Esophagus muscularis mucosa (tissue), 4 donors: ENCODE measurements around the gene TTLL1. TPM values are rescaled to one million over a fixed set of nuclear protein-coding genes. Genes with fewer than 3 reads are reported as not detected.

Source experiments
- DNase-seq: peaks from one replicate; pipeline ENCODE4 v3.0.0-alpha.2; 2017; ENCODE audit errors: extremely low spot score
- H3K27ac ChIP-seq, 4 donors: fragments of 200-600 bp; sonication (generic); replicated peaks in 1 of 4; 1 replicate in 3 of 4; 2 replicates in 1 of 4; pipeline ENCODE4 v1.5.1; 2016 to 2019; ENCODE audit warnings: mild to moderate bottlenecking in 1 of 4
- H3K27me3 ChIP-seq, 4 donors: fragments of 200-600 bp; sonication (generic); one replicate each; pipeline versions ENCODE4 v1.5.1 to v1.6.0; 2016 to 2019
- H3K36me3 ChIP-seq, 4 donors: fragments of 200-600 bp; sonication (generic); one replicate each; pipeline ENCODE4 v1.5.1; 2016 to 2019
- H3K4me1 ChIP-seq, 4 donors: fragments of 200-600 bp; sonication (generic); one replicate each; pipeline ENCODE4 v1.5.1; 2016 to 2019
- H3K4me3 ChIP-seq, 4 donors: fragments of 200-600 bp; sonication (generic); 1 replicate in 2 of 4; 2 replicates in 2 of 4; pipeline ENCODE4 v1.5.1; 2016 to 2019; ENCODE audit warnings: mild to moderate bottlenecking in 4 of 4, moderate library complexity in 1 of 4
- H3K9me3 ChIP-seq, 4 donors: fragments of 200-600 bp; sonication (generic); 1 replicate in 3 of 4; 2 replicates in 1 of 4; pipeline ENCODE4 v1.5.1; 2016 to 2019
- CTCF ChIP-seq, 3 experiments: fragments of 200-600 bp in 2 of 3; fragments of 450-650 bp in 1 of 3; sonication (generic) in 2 of 3; IDR thresholded peaks; one replicate each; pipeline ENCODE4 v1.5.1; 2017 to 2019; ENCODE audit warnings: antibody characterized with exemption in 3 of 3, mild to moderate bottlenecking in 2 of 3, moderate library complexity in 1 of 3
- EP300 ChIP-seq: sonication (generic); formaldehyde crosslinking; IDR thresholded peaks from one replicate; pipeline ENCODE4 v1.6.1; 2017; ENCODE audit warnings: antibody characterized with exemption
- POLR2A ChIP-seq: fragments of 450-650 bp; IDR thresholded peaks from one replicate; pipeline ENCODE4 v1.6.1; 2017; ENCODE audit warnings: antibody characterized with exemption, moderate library complexity, mild to moderate bottlenecking, low read depth
- POLR2AphosphoS5 ChIP-seq, 2 donors: sonication (generic); formaldehyde crosslinking; IDR thresholded peaks; one replicate each; pipeline ENCODE4 v1.6.1; 2017; ENCODE audit warnings: antibody characterized with exemption in 2 of 2
- WGBS: methylation state at CpG from one replicate; pipeline ENCODE4 v1.1.5; 2018; 5-methylcytosine and 5-hydroxymethylcytosine counted together
- intact Hi-C: fragments of 100-400 bp; cut with DNase I; formaldehyde crosslinking; loops from one replicate; pipeline ENCODE4 v1.15.1; 2023
- total RNA-seq, 4 donors: library from RNA; depleted of rRNA; stranded (reverse); fragments of >200 nt; gene quantifications; one replicate each; pipeline versions ENCODE4 v1.1.0 to v1.2.1, GENCODE V29; 2016

TTLL1 gene
- total RNA-seq, 4 donors from 2014 or later, result 2.8 to 7.3 (median 4.1) TPM

GRCh38 chr22:43085658-43086606 lies 3.3 kb downstream of the TTLL1 start:
- H3K36me3 ChIP-seq, result peaks cover 0 to 6% (median 0%) of the 10 kb centered on the region in 4 donors
- TF ChIP-seq POLR2AphosphoS5 (IDR thresholded peaks at IDR 0.05), result no peak
- no peak for TF ChIP-seq CTCF (IDR thresholded peaks at IDR 0.05)
- no peak for TF ChIP-seq EP300
- TF ChIP-seq POLR2A, result no peak
- no peaks in the 10 kb centered on the region for H3K27me3 ChIP-seq
- 86% methylated on average over 19 of the region's 19 CpGs for WGBS
- intact Hi-C loops, result no loop called here
- H3K4me1 ChIP-seq, result peaks cover 12 to 16% (median 15%) of the 10 kb centered on the region in 4 donors
- H3K9me3 ChIP-seq, result no peaks in the 10 kb centered on the region
- no peak overlapping the region for H3K27ac ChIP-seq
- H3K4me3 ChIP-seq, result no peak overlapping the region
- DNase-seq, result no peak

DNA sequence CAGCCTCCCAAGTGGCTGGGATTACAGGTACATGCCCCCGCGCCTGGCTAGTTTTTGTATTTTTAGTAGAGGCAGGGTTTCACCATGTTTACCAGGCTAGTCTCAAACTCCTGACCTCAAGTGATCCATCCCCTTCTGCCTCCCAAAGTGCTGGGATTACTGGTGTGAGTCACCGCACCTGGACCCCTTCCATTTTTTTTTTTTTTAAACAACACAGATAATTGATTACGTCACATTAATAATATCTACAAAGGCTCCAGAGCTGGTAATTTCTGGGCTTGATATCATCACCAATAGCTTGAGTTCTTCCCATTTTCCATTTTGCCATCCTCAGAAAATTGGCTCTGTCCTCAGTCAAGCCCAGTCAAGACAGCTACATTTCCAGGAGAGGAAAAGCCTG lies 7.2 kb downstream of the TTLL1 start:
- no peaks in the 10 kb centered on the region for H3K4me1 ChIP-seq
- DNase-seq, result no peak
- WGBS, result 97% methylated on average over 4 of the region's 4 CpGs
- no peak overlapping the region for H3K27ac ChIP-seq
- H3K9me3 ChIP-seq, result no peaks in the 10 kb centered on the region
- peaks cover 0 to 9% (median 2%) of the 10 kb centered on the region in 4 donors for H3K36me3 ChIP-seq
- no peaks in the 10 kb centered on the region for H3K27me3 ChIP-seq
- intact Hi-C loops, result no loop called here
- TF ChIP-seq POLR2A (no peak), EP300 (no peak), CTCF (IDR thresholded peaks at IDR 0.05) (no peak), POLR2AphosphoS5 (IDR thresholded peaks at IDR 0.05) (no peak)
- H3K4me3 ChIP-seq, result no peak overlapping the region

GRCh38 chr22:43080616-43081015 lies 8.6 kb downstream of the TTLL1 start:
- 86% methylated on average over 2 of the region's 2 CpGs for WGBS
- intact Hi-C loops, result no loop called here
- TF ChIP-seq CTCF (IDR thresholded peaks at IDR 0.05), result no peak
- TF ChIP-seq POLR2AphosphoS5 (IDR thresholded peaks at IDR 0.05), result no peak
- TF ChIP-seq EP300, result no peak
- TF ChIP-seq POLR2A, result no peak
- H3K4me1 ChIP-seq, result no peaks in the 10 kb centered on the region
- no peaks in the 10 kb centered on the region for H3K27me3 ChIP-seq
- no peaks in the 10 kb centered on the region for H3K9me3 ChIP-seq
- no peak overlapping the region for H3K27ac ChIP-seq
- H3K36me3 ChIP-seq, result peaks cover 0 to 6% (median 2%) of the 10 kb centered on the region in 4 donors
- H3K4me3 ChIP-seq, result no peak overlapping the region
- no peak for DNase-seq

DNA sequence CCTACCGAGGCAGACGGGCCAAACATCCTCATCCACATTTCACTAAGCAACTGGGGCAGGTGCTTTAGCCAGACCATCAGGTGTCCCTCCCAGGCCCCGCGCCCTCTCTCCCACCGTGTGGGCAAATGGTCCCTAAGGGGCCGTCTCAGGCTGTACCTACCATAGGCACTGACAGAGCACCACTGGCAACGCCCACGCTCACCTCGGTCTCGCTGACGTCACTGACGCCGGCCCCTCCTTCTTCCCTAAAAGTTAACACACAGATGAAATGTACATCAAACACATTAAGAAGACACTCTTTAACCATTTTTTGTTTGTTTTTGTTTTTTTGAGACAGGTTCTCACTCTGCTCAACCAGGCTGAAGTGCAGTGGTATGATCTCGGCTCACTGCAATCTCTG lies 9.4 kb downstream of the TTLL1 start:
- Histone ChIP-seq H3K4me3 (no peak overlapping the region), H3K27me3 (no peaks in the 10 kb centered on the region), H3K27ac (no peak overlapping the region), H3K36me3 (peaks cover 0 to 13% (median 8%) of the 10 kb centered on the region in 4 donors), H3K9me3 (no peaks in the 10 kb centered on the region), H3K4me1 (no peaks in the 10 kb centered on the region)
- DNase-seq, result no peak
- 92% methylated on average over 14 of the region's 14 CpGs for WGBS
- intact Hi-C loops, result no loop called here
- TF ChIP-seq POLR2A, result no peak
- no peak for TF ChIP-seq EP300
- TF ChIP-seq POLR2AphosphoS5 (IDR thresholded peaks at IDR 0.05), result no peak
- no peak for TF ChIP-seq CTCF (IDR thresholded peaks at IDR 0.05)
